ENCODE results near the gene IFIT5. TPM values are rescaled to one million over a fixed set of nuclear protein-coding genes. Genes with fewer than 3 reads are reported as not detected.

Gene IFIT5
- total RNA-seq, 1 donor from 2014 or later: 42.9 TPM

DNA sequence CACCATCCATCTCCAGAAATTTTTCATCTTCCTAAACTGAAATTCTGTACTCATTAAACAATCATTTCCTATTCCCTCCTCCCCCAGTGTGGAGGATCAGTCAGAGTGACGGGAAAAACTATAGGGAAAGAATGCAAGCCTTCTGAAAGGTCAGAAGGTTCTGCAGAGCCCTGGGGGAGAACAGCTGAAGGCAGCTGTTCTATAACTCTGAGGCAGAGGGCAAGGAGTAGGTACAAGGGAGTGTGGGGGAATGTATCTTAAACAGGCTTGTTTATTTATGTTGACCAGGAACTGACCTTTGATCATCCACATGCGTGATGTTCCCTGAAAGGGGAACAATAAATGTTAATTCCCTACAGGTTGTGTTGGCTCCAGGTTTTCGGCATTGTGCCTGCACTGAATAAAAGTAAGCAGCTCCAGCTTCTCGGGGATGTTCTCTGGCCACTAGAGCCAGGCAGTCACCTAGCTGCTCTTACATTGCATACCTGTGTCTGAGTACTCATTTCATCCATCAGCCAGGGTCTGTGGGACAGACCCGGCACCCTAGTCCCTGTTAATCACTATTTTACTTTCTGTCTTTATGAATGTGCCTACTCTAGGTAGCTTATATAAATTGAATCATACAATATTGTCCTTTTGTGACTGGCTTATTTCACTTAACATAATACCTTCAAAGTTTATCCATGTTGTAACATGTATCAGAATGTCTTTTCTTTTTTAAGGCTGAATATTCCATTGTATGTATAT, 16.2 kb upstream of the IFIT5 start:
- no peak overlapping the region for H3K4me3 ChIP-seq (ENCODE audit: insufficient read depth, low read depth, low read length)
- H3K27ac ChIP-seq (ENCODE audit: low read depth, low read length): no peak overlapping the region
- Mint-ChIP-seq H3K27ac (ENCODE audit: unreplicated experiment) (no peak overlapping the region), H3K27me3 (ENCODE audit: low read depth, unreplicated experiment) (no peaks in the 10 kb centered on the region), H3K36me3 (ENCODE audit: low read depth, unreplicated experiment) (peaks cover 27% of the 10 kb centered on the region), H3K4me3 (ENCODE audit: unreplicated experiment) (peak overlapping the region; percentile 83), H3K9me3 (ENCODE audit: unreplicated experiment) (no peaks in the 10 kb centered on the region), H3K4me1 (ENCODE audit: low read depth, unreplicated experiment) (peaks cover 32% of the 10 kb centered on the region)
- no peak overlapping the region for H3K9ac ChIP-seq (ENCODE audit: low read length)
- no peaks in the 10 kb centered on the region for H3K9me3 ChIP-seq (ENCODE audit: insufficient read depth, low read depth, low read length)
- H2AFZ ChIP-seq (ENCODE audit: low read depth, low read length): no peak overlapping the region
- no peaks in the 10 kb centered on the region for H4K20me1 ChIP-seq (ENCODE audit: insufficient read depth, low read length)
- H3K4me2 ChIP-seq (ENCODE audit: low read length): no peak overlapping the region
- H3K36me3 ChIP-seq (ENCODE audit: insufficient read depth, low read length): no peaks in the 10 kb centered on the region
- no peak for FAIRE-seq
- peaks cover under 1% of the 10 kb centered on the region for H3K4me1 ChIP-seq (ENCODE audit: insufficient read depth, low read length)
- TF ChIP-seq, protein P1, sequence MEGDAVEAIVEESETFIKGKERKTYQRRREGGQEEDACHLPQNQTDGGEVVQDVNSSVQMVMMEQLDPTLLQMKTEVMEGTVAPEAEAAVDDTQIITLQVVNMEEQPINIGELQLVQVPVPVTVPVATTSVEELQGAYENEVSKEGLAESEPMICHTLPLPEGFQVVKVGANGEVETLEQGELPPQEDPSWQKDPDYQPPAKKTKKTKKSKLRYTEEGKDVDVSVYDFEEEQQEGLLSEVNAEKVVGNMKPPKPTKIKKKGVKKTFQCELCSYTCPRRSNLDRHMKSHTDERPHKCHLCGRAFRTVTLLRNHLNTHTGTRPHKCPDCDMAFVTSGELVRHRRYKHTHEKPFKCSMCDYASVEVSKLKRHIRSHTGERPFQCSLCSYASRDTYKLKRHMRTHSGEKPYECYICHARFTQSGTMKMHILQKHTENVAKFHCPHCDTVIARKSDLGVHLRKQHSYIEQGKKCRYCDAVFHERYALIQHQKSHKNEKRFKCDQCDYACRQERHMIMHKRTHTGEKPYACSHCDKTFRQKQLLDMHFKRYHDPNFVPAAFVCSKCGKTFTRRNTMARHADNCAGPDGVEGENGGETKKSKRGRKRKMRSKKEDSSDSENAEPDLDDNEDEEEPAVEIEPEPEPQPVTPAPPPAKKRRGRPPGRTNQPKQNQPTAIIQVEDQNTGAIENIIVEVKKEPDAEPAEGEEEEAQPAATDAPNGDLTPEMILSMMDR (IDR thresholded peaks at IDR 0.05; ENCODE audit: insufficient read depth, low read depth, low read length): no peak
- TF ChIP-seq EZH2 (IDR thresholded peaks at IDR 0.05; ENCODE audit: insufficient read depth, low read length): no peak
- H3K27me3 ChIP-seq (ENCODE audit: insufficient read depth, low read length): no peaks in the 10 kb centered on the region
- no peak for DNase-seq (ENCODE audit: low read depth)
- H3K79me2 ChIP-seq (ENCODE audit: insufficient read depth, low read length): no peaks in the 10 kb centered on the region

DNA sequence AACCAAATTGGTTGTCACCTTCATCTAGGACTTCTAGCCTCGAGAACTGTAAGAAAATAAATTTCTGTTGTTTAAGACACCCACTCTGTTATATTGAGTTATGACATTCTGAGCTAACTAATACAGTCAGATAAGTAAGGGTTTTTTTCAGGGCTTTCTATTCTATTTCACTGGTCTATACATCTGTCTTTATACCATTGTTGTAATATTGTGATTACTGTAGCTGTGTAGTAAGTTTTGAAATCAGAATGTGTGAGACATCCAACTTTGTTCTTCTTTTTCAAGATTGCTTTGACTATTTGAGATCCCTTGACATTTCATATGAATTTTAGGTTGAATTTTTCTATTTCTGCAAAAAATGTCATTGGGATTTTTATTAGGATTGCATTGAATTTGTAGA, 14.4 kb upstream of the IFIT5 start:
- TF ChIP-seq, protein P1 (IDR thresholded peaks at IDR 0.05; ENCODE audit: insufficient read depth, low read depth, low read length): no peak
- TF ChIP-seq EZH2 (IDR thresholded peaks at IDR 0.05; ENCODE audit: insufficient read depth, low read length): no peak
- Mint-ChIP-seq H3K36me3 (ENCODE audit: low read depth, unreplicated experiment) (peaks cover 37% of the 10 kb centered on the region), H3K27ac (ENCODE audit: unreplicated experiment) (no peak overlapping the region), H3K4me1 (ENCODE audit: low read depth, unreplicated experiment) (peaks cover 44% of the 10 kb centered on the region), H3K9me3 (ENCODE audit: unreplicated experiment) (no peaks in the 10 kb centered on the region), H3K4me3 (ENCODE audit: unreplicated experiment) (peak overlapping the region; percentile 83), H3K27me3 (ENCODE audit: low read depth, unreplicated experiment) (no peaks in the 10 kb centered on the region)
- Histone ChIP-seq H3K4me1 (ENCODE audit: insufficient read depth, low read length) (no peaks in the 10 kb centered on the region), H3K27me3 (ENCODE audit: insufficient read depth, low read length) (no peaks in the 10 kb centered on the region), H4K20me1 (ENCODE audit: insufficient read depth, low read length) (no peaks in the 10 kb centered on the region), H3K4me3 (ENCODE audit: insufficient read depth, low read depth, low read length) (no peak overlapping the region), H3K79me2 (ENCODE audit: insufficient read depth, low read length) (no peaks in the 10 kb centered on the region), H3K27ac (ENCODE audit: low read depth, low read length) (no peak overlapping the region), H3K4me2 (ENCODE audit: low read length) (no peak overlapping the region), H2AFZ (ENCODE audit: low read depth, low read length) (no peak overlapping the region), H3K36me3 (ENCODE audit: insufficient read depth, low read length) (no peaks in the 10 kb centered on the region), H3K9me3 (ENCODE audit: insufficient read depth, low read depth, low read length) (no peaks in the 10 kb centered on the region), H3K9ac (ENCODE audit: low read length) (no peak overlapping the region)
- no peak for FAIRE-seq
- DNase-seq (ENCODE audit: low read depth): no peak

DNA sequence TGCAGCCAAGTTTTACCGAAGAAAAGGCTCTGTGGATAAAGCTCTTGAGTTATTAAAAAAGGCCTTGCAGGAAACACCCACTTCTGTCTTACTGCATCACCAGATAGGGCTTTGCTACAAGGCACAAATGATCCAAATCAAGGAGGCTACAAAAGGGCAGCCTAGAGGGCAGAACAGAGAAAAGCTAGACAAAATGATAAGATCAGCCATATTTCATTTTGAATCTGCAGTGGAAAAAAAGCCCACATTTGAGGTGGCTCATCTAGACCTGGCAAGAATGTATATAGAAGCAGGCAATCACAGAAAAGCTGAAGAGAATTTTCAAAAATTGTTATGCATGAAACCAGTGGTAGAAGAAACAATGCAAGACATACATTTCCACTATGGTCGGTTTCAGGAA, 11.3 kb upstream of the IFIT5 start:
- peaks cover 37% of the 10 kb centered on the region for H3K4me1 Mint-ChIP-seq (ENCODE audit: low read depth, unreplicated experiment)
- no peaks in the 10 kb centered on the region for H3K27me3 Mint-ChIP-seq (ENCODE audit: low read depth, unreplicated experiment)
- Histone ChIP-seq H3K9ac (ENCODE audit: low read length) (no peak overlapping the region), H3K9me3 (ENCODE audit: insufficient read depth, low read depth, low read length) (no peaks in the 10 kb centered on the region), H3K79me2 (ENCODE audit: insufficient read depth, low read length) (no peaks in the 10 kb centered on the region), H3K36me3 (ENCODE audit: insufficient read depth, low read length) (no peaks in the 10 kb centered on the region), H2AFZ (ENCODE audit: low read depth, low read length) (no peak overlapping the region), H3K27ac (ENCODE audit: low read depth, low read length) (no peak overlapping the region), H3K27me3 (ENCODE audit: insufficient read depth, low read length) (no peaks in the 10 kb centered on the region), H3K4me3 (ENCODE audit: insufficient read depth, low read depth, low read length) (no peak overlapping the region), H4K20me1 (ENCODE audit: insufficient read depth, low read length) (no peaks in the 10 kb centered on the region), H3K4me1 (ENCODE audit: insufficient read depth, low read length) (no peaks in the 10 kb centered on the region), H3K4me2 (ENCODE audit: low read length) (no peak overlapping the region)
- no peak for TF ChIP-seq EZH2 (IDR thresholded peaks at IDR 0.05; ENCODE audit: insufficient read depth, low read length)
- TF ChIP-seq, protein P1 (IDR thresholded peaks at IDR 0.05; ENCODE audit: insufficient read depth, low read depth, low read length): no peak
- no peak for DNase-seq (ENCODE audit: low read depth)
- peaks cover 3% of the 10 kb centered on the region for H3K9me3 Mint-ChIP-seq (ENCODE audit: unreplicated experiment)
- H3K4me3 Mint-ChIP-seq (ENCODE audit: unreplicated experiment): peak overlapping the region; percentile 11
- H3K36me3 Mint-ChIP-seq (ENCODE audit: low read depth, unreplicated experiment): peaks cover 45% of the 10 kb centered on the region
- no peak for FAIRE-seq
- H3K27ac Mint-ChIP-seq (ENCODE audit: unreplicated experiment): no peak overlapping the region

Measured in astrocyte (in vitro differentiated cells and primary cell).